GM03348 (cell line): ENCODE measurements around the gene ZNF587.
A peak's percentile ranks its signal among the peaks of the same experiment; 100 is the strongest.
"Not testable (repeated sequence)": the region's sequence is repeated elsewhere in the genome, so short reads cannot be mapped to it uniquely, and the experiment has no call there.

Source experiments
- DNase-seq: peaks from one replicate; pipeline ENCODE4 v3.0.0; 2012; ENCODE audit warnings: low spot score

The ZNF587 gene

DNA sequence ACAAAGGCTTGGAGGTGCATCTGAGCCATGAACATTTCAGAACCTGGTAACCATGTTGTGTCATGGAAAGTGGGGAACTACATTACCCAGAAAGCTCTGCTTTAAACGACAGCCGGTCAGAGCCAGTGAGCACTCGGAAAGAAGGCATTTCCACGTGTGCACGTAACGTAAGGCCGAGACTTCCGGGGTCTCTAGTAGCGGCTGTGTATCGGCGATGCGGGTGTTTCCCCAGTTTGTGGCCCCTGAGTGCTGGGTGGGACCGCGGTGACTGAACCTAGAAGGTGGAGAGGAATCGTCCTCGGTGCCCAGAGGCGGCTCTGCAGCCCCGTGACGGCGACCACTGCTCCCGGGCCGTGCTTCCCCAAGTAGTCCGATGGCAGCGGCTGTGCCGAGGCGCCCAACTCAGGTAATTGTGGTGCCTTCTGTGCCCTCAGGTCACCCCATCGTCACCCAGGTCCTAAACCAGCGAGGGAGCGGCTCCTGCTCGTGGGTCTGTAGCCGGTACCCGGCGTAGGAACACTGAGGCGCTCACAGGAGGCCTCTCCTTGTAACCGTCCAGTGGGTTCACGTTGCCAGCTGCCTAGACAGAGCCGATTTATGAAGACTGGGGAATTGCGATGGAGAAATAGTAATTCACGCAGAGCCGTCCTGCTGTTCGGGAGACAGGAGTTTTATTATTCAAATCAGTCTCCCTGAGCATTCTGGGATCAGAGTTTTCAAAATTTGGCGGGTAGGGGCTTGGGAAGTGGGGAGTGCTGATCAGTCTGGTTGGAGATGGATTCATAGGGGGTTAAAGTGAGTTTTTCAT is at the start of gene ZNF587:
Gene ZNF587 (plus strand): TSS at position 194 of the 808 bp plus-strand sequence. CDS start 180 bp downstream, at position 374.
- DNase-seq = peak; percentile 74

DNA sequence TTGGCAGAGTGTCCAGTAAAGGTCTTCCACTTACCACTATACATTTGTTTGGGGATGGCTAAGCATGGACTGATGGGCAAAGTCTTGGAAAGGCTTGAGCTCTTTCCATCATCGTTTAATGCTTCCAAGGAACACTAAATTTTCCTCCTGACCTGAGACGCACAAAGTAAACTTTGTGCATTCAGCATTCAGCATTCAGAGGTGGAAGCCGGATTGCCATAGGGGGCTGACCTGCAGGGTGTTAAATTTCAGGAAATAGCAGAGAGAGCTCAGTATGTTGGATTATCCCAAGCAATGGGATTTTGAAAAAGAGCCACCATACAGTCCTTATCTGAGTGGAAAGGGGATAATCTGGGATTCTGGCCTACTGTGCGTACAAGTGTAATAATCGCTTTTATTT is 49.0 kb upstream of the ZNF587 start:
- no peak for DNase-seq

DNA sequence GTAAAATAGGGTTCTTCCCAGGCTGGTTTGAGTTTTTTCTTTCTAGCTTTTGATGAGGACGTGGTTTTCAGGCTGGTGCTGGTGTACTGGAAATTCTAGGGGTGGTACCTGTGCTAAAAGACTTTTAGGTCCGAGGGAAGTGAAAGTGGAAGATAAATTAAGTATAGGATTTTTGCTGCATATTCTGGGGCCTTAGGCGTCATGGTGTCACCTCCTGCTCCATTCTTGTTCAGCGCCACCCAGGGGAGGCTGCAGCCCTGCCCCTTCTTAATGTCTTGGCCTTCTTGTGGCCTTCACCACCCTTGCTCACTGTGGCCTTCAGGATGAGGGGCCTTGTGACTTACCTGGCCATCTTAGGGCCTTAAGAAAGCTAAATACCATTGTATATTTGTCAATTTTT is 47.4 kb upstream of the ZNF587 start:
- no peak for DNase-seq

DNA sequence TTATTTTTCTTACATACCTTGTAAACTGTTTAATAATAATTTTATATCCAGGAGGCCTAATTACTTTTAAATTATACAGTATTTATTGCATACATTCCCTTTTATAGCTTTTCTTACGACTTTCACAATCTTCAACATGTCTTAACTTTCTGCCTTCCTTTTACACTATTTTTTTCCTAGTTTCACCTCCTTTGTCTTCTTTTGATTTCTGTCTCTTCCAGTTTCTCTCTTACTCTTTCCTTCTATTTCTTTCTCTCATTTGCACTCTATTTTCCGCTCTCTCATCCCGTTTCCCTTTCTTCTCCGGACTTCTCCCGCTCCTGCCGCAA is 46.4 kb upstream of the ZNF587 start:
- DNase-seq = no peak

DNA sequence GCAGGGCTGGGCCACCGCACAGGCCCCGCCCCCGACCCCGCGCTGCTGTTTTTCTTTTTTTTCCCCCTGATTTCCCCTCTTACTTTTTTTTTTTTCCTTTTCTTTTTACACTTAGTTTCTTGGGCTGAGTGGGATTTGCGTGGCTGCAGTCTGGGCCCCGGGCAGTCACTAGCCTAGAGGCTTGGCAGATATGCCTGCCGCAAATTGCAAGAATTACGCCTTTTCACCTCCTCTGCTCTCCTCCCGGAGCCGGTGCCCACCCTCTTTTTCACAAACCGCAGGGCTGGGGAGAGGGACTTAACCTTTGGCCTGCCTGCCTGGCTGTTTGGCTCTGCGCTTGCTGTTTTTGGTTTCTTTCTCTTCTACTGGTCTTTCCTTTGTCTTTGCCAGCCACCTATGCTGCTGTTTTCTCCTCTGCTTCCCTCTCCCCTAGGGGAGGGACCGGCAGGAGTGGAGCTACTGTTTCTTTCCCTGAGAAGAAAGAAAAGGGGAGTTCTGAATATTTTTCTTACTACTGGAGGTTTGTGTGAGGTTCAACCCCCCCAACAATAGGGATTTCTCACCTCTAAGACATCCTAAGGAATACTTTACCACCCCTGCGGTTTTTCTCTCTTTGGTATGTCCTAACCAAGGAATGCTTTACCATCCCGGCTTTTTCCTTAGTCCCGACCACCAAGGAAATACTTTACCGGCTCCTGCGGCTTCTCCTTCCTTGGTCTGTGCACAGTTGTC is 45.9 kb upstream of the ZNF587 start:
- DNase-seq = peak; percentile 77

DNA sequence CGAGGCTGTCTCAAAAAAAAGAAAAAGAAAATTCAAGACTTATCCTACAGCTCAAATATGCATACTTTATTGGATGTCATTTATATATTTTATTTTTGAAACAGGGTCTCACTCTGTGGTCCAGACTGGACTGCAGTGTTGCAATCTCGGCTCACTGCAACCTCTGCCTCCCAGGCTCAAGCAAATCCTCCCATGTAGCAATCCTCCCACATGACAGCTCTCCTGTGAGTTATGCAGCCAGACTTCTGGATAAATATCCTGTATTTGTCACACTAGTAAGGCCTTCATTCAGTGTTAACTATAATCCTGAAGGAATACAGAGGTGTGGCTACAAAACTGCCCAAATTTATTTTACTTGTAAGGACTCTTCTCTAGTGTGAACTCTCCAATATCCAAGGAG is 42.1 kb upstream of the ZNF587 start:
- DNase-seq = no peak

DNA sequence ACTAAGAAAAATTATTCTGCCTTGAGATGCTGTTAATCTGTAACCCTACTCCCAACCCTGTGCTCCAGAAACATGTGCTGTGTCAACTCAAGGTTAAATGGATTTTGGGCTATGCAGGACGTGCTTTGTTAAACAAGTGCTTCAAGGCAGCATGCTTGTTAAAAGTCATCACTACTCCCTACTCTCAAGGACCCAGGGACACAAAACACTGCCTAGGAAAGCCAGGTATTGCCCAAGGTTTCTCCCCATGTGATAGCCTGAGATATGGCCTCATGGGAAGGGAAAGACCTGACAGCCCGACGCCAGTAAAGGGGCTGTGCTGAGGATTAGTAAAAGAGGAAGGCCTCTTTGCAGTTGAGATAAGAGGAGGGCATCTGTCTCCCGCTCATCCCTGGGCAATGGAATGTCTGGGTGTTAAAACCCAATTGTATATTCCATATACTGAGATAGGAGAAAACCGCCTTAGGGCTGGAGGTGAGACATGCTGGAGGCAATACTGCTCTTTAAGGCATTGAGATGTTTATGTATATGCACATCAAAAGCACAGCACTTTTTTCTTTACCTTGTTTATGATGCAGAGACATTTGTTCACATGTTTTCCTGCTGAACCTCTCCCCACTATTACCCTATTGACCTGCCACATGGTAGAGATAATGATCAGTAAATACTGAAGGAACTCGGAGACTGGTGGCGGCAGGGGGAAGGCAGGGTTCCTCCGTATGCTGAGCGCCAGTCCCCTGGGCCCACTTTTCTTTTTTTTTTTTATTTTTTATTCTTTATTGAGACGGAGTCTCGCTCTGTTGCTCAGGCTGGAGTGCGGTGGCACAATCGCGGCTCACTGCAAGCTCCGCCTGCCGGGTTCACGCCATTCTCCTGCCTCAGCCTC is 39.0 kb upstream of the ZNF587 start:
- DNase-seq = not testable (repeated sequence)

DNA sequence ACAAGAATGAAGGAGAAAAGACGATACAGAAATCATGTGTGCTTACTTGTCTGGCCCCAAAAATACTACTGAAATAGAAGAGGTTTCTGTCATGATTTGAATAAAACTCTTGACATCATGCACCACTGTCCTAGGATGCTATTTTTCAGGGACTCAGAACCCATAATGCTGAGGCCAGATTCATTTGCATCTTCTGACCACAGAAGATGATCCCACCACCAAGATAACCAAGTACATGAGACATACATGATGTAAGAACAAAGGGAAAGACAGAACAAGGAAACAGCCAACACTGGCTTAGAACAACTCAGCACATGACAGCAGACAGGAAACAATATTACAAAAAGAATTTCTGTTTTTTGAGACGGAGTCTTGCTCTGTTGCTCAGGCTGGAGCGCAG is 37.4 kb upstream of the ZNF587 start:
- no peak for DNase-seq

DNA sequence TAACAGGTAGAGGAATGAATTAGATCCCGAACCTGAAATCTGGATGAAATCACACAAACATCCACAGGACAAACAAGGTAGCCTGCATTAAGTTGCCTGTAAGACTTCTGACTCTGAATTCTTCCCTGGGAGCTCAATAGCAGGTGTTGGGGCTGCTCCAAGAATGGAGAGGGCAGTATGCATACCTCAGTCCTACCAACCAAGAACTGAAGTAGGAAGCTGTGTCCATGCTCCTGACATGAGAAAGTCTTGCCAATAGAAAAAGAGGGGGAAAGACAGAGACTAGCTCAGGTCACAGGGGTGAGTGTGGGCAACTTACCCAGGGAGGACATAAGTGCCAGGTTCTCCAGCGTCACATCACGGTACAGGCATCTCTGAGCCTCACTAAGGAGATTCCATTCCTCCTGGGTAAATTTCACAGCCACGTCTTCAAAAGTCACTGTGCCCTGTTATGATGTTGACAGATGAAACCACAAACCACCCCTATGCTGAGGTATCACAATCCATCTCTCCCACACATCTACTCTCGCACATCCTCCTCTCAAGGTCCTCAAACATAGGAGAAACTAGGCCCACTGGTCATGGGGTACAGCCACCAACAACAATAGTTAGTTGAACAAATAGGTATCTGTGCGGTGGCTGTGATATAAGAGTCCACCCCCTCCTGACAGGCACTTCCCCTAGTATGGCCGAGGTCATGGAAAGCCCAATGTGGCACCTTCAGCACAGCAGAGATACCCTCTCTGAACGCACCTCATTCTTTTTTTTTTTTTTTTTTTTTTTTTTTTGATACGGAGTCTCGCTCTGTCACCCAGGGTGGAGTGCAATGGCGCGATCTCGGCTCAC is 36.5 kb upstream of the ZNF587 start:
- DNase-seq = not testable (repeated sequence)

DNA sequence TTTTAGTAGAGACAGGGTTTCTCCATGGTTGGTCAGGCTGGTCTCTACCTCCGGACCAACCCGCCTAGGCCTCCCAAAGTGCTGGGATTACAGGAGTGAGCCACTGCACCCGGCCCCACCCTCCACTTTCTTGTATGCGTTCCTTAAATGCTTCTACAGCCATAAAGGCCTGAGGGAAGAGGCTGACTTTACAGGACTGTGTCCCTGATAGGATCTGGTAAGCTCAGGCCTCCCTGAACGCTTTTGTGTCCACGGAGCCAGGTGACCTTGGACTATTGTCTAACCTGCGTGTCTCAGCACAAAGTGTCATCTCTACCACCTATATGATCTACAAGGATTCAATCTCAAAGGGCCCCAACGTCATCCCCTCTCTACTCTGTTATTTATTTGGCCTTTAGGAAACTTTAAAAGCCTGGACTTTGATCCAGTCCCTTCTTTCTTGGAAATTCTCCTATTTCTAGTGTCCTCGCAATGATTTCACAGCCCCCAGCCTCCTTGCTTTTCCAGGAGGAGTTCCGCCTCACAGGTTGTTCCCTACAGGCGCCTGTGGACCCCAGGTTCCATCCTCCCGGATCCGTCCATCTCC is 35.6 kb upstream of the ZNF587 start:
- DNase-seq = no peak

DNA sequence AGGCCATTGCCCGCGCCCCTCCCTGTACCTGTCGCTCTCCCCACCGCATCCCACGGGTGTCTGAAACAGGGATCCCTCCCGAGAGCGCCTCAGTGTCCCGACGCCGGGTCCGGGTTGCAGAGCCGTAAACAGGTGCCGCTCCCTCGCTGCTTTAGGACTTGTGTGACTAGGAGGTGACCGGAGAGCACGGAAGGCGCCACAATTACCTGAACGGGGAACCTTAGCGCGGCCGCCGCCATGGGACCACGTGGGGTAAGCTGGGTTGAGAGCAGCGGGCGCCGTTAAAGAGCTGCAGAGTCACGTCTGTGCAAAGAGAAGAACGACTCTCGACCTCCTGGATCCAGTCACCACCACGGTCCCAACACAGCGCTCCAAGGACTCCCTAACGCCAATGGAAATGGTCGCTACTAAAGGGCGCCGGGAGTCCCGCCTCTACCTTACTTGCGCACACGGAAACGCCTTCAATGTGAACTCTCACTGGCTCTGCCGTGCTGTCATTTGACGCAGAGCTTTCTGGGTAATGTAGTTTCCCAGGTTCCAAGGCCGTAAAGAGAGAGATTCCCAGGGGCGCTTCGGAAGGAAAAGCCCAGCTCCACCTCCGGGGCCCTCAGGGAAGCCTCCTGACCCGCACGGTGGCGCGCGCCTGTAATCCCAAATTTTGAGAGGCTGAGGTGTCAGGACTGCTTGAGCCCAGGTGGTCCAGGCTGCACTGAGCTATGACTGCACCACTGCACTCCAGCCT is 35.0 kb upstream of the ZNF587 start, which contains the start of gene ZNF552:
Gene ZNF552 (minus strand): TSS at position 409 of the 742 bp plus-strand sequence. CDS start 170 bp downstream, at position 239.
- DNase-seq = peak; percentile 91

DNA sequence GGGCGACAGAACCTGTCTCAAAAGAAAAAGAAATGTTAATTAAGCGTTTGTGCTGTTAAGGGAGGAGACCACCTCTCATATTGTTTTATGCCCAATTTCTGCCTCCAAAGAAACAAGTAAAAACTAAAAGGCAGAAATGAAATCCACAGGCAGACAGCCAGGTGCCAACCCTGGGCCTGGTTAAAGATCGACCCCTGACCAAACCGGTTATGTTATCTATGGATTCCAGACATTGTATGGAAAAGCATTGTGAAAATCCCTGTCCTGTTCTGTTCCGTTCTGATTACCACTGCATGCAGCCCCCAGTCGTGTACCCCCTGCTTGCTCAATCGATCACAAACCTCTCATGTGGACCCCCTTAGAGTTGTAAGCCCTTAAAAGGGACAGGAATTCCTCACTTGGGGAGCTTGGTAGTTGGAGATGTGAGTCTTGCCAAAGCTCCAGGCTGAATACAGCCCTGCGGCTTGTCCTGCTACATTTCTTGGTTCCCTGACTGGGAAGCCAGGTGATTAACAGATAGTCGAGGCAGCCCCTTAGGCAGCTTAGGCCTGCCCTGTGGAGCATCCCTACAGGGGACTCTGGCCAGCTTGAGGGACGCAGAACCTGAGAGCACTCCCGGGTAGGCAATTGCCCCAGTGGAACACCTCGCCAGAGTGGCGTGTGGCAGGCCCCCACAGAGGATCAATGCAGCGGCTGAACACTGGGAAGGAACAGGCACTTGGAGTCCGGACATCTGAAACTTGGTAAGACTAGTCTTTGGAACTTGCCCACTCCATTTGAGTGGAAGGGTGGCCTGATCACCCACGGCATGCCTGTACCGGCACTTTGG is 34.2 kb upstream of the ZNF587 start:
- no peak for DNase-seq

DNA sequence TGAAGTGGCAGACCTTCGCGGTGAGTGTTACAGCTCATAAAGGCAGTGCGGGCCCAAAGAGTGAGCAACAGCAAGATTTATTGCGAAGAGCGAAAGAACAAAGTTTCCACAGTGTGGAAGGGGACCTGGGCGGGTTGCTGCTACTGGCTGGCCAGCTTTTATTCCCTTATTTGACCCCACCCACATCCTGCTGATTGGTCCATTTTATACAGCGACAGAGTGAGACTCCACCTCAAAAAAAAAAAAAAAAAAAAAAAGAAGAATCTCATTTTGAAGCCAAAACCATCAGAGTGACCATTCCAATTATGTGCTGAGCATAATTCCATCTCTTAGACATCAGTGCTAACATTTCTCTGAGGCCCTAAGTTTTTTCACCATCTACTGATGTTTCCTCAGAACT is 33.0 kb upstream of the ZNF587 start:
- DNase-seq = no peak

DNA sequence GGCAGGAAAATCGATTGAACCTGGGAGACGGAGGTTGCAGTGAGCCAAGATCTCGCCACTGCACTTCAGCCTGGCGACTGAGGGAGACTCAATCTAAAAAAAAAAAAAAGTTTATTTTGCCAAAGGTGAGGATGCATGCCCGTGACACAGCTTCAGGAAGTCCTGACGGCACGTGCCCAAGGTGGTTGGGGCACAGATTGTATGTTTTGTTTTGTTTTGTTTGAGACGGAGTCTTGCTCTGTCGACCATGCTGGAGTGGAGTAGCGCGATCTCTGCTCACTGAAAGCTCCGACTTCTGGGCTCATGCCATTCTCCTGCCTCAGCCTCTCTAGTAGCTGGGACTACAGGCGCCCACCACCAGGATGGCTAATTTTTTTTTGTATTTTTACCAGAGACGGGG is 31.7 kb upstream of the ZNF587 start:
- DNase-seq = no peak

DNA sequence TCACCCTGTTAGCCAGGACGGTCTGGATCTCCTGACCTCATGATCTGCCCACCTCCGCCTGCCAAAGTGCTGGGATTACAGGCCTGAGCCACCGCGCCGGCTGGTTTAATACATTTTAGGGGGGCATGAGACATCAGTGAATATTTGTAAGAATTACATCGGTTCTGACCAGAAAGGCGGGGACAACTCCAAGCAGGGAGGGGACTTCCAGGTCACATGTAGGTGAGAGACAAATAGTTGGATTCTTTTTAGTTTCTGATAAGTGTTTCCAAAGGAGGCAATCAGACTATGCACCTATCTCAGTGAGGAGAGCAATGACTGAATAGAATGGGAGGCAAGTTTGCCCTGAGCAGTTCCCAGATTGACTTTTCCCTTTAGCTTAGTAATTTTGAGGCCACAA is 31.3 kb upstream of the ZNF587 start:
- DNase-seq = no peak

DNA sequence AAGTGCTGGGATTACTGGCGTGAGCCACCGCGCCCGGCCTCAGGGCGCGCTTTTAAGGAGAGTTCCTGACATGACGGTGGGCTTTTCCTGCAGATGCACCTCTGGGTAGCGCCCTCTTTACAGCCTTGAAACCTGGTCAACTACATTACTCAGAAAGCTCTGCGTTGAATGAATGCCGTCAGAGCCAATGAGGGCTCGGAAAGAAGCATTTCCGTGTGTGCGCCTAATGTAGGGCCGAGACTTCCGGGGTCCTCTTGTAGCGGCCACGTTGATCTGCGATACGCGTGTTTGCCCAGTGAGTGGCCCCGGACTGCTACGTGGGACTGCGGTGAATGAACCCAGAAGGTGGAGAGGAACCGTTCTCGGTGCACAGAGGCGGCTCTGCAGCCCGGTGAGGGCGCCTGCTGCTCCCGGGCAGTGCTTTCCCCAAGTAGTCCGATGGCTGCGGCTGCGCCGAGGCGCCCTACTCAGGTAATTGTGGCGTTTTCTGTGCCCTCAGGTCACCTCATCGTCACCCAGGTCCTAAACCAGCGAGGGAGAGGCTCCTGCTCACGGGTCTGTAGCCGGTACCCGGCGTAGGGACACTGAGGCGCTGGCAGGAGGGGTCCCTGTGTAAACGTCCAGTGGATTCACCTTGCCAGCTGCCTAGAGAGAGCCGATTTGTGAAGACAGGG is 30.0 kb upstream of the ZNF587 start:
- peak; percentile 94 for DNase-seq

DNA sequence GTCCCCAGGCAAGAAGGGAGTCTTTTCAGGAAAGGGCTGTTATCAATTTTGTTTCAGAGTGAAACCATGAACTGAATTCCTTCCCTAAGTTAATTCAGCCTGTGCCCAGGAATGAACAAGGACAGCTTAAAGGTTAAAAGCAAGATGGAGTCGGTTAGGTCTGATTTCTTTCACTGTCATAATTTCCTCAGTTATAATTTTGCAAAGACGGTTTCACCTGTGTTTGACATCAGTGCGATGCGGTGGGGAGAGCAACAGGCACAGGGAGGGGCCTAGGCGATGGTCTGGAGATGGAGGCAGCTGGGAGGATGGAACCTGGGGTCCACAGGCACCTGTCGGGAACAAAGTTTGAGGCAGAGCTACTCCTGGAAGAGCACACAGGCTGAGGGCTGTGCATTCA is 29.1 kb upstream of the ZNF587 start:
- DNase-seq = no peak

DNA sequence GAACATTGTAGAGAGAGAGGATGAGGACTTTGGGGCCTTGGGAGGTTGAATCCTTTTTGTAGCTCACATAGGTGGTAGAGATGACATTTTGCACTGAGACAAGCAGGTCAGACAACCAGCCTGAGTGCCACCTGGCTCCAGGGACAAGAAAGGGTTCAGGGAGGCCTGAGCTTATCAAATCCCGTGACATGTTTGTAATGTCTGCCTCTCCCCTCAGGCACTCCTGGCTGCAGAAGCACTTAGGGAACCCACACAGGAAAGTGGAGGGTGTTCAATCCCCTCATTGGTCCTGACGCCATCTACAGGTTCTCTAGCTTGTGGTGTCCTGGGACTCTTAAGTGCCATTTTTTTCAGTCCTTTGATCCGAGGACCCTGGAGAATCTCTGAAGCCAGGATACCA is 28.6 kb upstream of the ZNF587 start:
- not testable (repeated sequence) for DNase-seq

DNA sequence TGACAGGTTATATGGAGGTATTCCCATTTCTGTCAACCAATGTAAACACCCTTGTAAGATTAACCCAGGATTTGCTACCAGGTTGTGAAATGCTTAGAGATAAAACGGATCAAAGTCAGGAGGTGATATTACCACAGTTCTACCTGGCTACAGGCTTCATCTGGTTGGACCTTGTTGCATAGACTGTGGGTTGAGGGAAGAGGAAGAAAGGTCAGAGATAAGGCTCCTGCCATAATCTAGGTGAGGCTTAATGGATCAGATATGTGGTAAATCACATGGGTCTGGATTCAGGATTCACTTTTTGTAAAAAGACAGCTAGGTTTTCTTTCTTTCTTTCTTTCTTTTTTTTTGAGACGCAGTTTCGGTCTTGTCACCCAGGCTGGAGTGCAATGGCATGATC is 28.2 kb upstream of the ZNF587 start:
- DNase-seq = not testable (repeated sequence)
